Loucy (cell line): ENCODE results near the gene FGD1.
"Not testable (repeated sequence)": the region's sequence is repeated elsewhere in the genome, so short reads cannot be mapped to it uniquely, and the experiment has no call there.

ENCODE experiments used
- H2AFZ ChIP-seq: fragments of 200-600 bp; sonication (generic); 2 replicates; pipeline ENCODE4 v1.6.0; 2016; ENCODE audit warnings: antibody characterized with exemption, mild to moderate bottlenecking, low read length, moderate library complexity
- H3F3A ChIP-seq: fragments of 200-600 bp; 2 replicates; pipeline ENCODE4 v1.6.0; 2016; ENCODE audit warnings: antibody characterized with exemption, low read depth, mild to moderate bottlenecking
- H3K27me3 ChIP-seq: fragments of 200-600 bp; sonication (generic); 2 replicates; pipeline ENCODE4 v1.6.1; 2014; ENCODE audit warnings: low read length, mild to moderate bottlenecking; ENCODE audit not compliant: insufficient read depth, poor library complexity, severe bottlenecking
- H3K36me3 ChIP-seq: fragments of 200-600 bp; sonication (generic); 2 replicates; pipeline ENCODE4 v1.6.1; 2016; ENCODE audit warnings: low read length; ENCODE audit not compliant: insufficient read depth
- H3K4me1 ChIP-seq: fragments of 200-600 bp; sonication (generic); 2 replicates; pipeline ENCODE4 v1.5.1; 2014; ENCODE audit warnings: low read length, mild to moderate bottlenecking; ENCODE audit not compliant: insufficient read depth, poor library complexity, severe bottlenecking
- H3K4me2 ChIP-seq: fragments of 200-600 bp; sonication (generic); 2 replicates; pipeline ENCODE4 v1.6.0; 2014; ENCODE audit warnings: antibody characterized with exemption, low read length, low read depth, mild to moderate bottlenecking; ENCODE audit not compliant: poor library complexity, severe bottlenecking
- H3K4me3 ChIP-seq: fragments of 200-600 bp; sonication (generic); 2 replicates; pipeline ENCODE4 v1.5.1; 2014; ENCODE audit warnings: low read length, mild to moderate bottlenecking, mixed read lengths; ENCODE audit not compliant: poor library complexity, severe bottlenecking
- H3K79me2 ChIP-seq: fragments of 200-600 bp; sonication (generic); 2 replicates; pipeline ENCODE4 v1.6.1; 2014; ENCODE audit warnings: low read length; ENCODE audit not compliant: insufficient read depth
- H3K9ac ChIP-seq: fragments of 200-600 bp; sonication (generic); 2 replicates; pipeline ENCODE4 v1.6.0; 2014; ENCODE audit warnings: mild to moderate bottlenecking, low read depth, low read length, moderate library complexity; ENCODE audit not compliant: poor library complexity, severe bottlenecking
- H3K9me2 ChIP-seq: fragments of 200-600 bp; sonication (generic); replicated peaks from 2 replicates; pipeline ENCODE4 v1.6.1; 2016; ENCODE audit warnings: low read depth, low read length, mixed read lengths
- H3K9me3 ChIP-seq: fragments of 200-600 bp; sonication (generic); 2 replicates; pipeline ENCODE4 v1.6.1; 2014; ENCODE audit warnings: mild to moderate bottlenecking, antibody characterized with exemption, low read length, low read depth; ENCODE audit not compliant: insufficient read depth
- H4K20me1 ChIP-seq: fragments of 200-600 bp; sonication (generic); 2 replicates; pipeline ENCODE4 v1.6.0; 2014; ENCODE audit warnings: antibody characterized with exemption, low read length, mild to moderate bottlenecking; ENCODE audit not compliant: insufficient read depth, poor library complexity, severe bottlenecking
- EZH2phosphoT487 ChIP-seq: fragments of 200-600 bp; IDR thresholded peaks from 2 replicates; pipeline ENCODE4 v1.6.1; 2018; ENCODE audit warnings: antibody characterized with exemption, mild to moderate bottlenecking, moderate library complexity, borderline replicate concordance
- TF ChIP-seq, protein P1 (sequence below): fragments of 200-600 bp; sonication (generic); conservative IDR thresholded peaks from 2 replicates; pipeline ENCODE4 v1.5.1; 2014; ENCODE audit warnings: mild to moderate bottlenecking, antibody characterized with exemption, low read length

The FGD1 gene

DNA sequence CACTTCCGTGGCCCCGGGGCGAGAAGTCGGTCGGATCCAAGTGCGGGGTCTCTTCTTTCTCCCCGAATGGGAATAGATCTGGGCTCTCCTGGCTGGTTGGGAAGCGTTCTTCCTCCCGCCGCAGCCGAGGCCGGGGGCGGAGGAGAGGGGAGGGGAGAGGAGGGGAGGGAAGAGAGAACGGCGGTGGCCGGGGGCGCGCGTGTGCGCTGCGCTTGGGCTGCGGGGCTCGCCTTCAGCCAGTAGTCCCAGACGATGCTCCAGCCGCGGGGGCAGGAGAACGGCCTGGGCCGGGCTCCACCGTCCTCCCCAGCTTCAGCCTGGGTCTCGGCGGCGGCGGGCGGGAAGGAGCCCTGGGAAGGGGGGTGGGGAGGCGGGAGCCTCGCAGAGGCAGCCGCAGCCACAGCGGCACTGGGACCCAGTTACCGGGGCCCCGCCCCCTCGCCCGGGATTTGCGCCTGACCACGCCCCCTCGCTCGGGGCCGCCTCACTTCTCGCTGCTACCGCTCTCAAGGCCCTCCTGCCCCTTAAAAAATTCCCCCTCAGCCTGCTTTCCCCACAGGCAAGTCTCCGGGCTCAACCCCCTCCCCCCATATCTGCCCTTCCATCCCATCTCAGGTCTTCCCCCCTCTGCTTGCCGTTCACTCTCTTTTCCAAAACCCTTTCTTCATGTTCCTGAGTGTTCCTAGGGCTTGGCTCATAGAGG lies at the start of gene FGD1:
Gene FGD1 (minus strand): TSS at position 421 of the 703 bp plus-strand sequence. CDS start 802 bp downstream, outside the sequence.
- Histone ChIP-seq H3K9me3 (no peaks in the 10 kb centered on the region), H3K79me2 (no peaks in the 10 kb centered on the region), H3F3A (no peaks in the 10 kb centered on the region), H3K4me2 (peak within 1 kb of the TSS; percentile 68), H3K36me3 (no peaks in the 10 kb centered on the region), H3K9ac (no peak within 1 kb of the TSS), H3K9me2 (no peaks in the 10 kb centered on the region), H3K27me3 (peaks cover 8% of the 10 kb centered on the region), H2AFZ (peak within 1 kb of the TSS; percentile 73; the same call in 1 of the 2 replicates), H4K20me1 (no peaks in the 10 kb centered on the region), H3K4me1 (no peaks in the 10 kb centered on the region), H3K4me3 (peak within 1 kb of the TSS; percentile 70)
- TF ChIP-seq, protein P1, sequence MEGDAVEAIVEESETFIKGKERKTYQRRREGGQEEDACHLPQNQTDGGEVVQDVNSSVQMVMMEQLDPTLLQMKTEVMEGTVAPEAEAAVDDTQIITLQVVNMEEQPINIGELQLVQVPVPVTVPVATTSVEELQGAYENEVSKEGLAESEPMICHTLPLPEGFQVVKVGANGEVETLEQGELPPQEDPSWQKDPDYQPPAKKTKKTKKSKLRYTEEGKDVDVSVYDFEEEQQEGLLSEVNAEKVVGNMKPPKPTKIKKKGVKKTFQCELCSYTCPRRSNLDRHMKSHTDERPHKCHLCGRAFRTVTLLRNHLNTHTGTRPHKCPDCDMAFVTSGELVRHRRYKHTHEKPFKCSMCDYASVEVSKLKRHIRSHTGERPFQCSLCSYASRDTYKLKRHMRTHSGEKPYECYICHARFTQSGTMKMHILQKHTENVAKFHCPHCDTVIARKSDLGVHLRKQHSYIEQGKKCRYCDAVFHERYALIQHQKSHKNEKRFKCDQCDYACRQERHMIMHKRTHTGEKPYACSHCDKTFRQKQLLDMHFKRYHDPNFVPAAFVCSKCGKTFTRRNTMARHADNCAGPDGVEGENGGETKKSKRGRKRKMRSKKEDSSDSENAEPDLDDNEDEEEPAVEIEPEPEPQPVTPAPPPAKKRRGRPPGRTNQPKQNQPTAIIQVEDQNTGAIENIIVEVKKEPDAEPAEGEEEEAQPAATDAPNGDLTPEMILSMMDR: no peak
- TF ChIP-seq EZH2phosphoT487: no peak

DNA sequence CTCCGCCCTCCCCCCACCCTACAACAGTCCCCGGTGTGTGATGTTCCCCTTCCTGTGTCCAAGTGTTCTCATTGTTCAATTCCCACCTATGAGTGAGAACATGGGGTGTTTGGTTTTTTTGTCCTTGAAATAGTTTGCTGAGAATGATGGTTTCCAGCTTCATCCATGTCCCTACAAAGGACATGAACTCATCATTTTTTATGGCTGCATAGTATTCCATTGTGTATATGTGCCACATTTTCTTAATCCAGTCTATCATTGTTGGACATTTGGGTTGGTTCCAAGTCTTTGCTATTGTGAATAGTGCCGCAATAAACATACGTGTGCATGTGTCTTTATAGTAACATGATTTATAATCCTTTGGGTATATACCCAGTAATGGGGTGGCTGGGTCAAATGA lies 46.2 kb upstream of the FGD1 start:
- not testable (repeated sequence) for H3K79me2 ChIP-seq, H3K4me1 ChIP-seq, H2AFZ ChIP-seq, H3K9me3 ChIP-seq, H3K9me2 ChIP-seq, H3F3A ChIP-seq, H3K4me3 ChIP-seq, H4K20me1 ChIP-seq, H3K27me3 ChIP-seq, H3K9ac ChIP-seq, H3K4me2 ChIP-seq
- peaks cover 54% of the 10 kb centered on the region for H3K36me3 ChIP-seq

DNA sequence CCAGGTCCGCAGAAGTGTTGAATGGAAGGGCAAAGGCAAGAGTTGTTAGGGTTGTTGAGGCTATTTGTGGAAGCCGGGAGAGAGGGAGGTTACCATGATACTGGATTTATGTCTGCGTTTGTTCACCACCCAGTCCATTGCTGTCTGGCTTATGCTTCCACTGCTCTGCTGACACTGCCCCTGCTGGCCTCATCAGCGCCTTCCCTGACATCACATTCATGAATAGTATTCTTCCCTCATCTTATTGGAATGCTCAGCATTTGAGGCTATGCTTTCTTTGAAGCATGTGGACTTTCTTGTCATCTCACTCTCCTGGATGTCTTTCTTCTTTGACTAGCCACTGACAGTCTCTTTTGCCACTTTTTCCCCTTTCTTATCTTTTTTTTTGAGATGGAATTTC lies 44.3 kb upstream of the FGD1 start:
- Histone ChIP-seq H3K9me2 (no peaks in the 10 kb centered on the region), H3K9ac (no peak overlapping the region), H3F3A (no peaks in the 10 kb centered on the region), H4K20me1 (no peaks in the 10 kb centered on the region), H3K4me3 (no peak overlapping the region), H3K79me2 (peaks cover 12% of the 10 kb centered on the region; the same call in 1 of the 2 replicates), H3K9me3 (no peaks in the 10 kb centered on the region), H2AFZ (no peak overlapping the region), H3K27me3 (no peaks in the 10 kb centered on the region), H3K4me2 (no peak overlapping the region), H3K36me3 (peaks cover 44% of the 10 kb centered on the region), H3K4me1 (no peaks in the 10 kb centered on the region)
- TF ChIP-seq EZH2phosphoT487: no peak
- TF ChIP-seq, protein P1: no peak

DNA sequence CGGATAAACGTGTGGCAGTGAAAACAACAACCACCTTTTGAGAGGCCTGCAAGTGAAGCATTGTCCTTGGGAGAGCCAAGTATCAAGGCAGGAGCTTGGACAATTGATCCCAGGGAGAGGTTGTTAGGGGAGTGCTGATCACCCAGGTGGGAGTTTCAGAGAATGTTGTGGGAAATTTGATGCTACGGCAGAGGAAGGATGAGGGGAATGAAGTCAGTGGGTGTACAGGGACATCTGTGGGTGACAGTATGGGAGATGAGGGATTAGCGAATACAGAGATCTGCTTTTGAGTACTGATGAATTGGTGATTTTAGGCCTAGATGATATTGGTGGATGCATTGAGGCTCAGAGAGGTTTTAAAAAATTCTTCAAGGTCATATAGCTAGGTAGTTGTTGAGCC lies 38.2 kb upstream of the FGD1 start:
- TF ChIP-seq, protein P1: no peak
- no peak for TF ChIP-seq EZH2phosphoT487
- H4K20me1 ChIP-seq: peaks cover 4% of the 10 kb centered on the region
- H3K9ac ChIP-seq: peak overlapping the region; percentile 27
- no peaks in the 10 kb centered on the region for H3K9me2 ChIP-seq
- H3K9me3 ChIP-seq: no peaks in the 10 kb centered on the region
- no peak overlapping the region for H2AFZ ChIP-seq
- no peaks in the 10 kb centered on the region for H3K27me3 ChIP-seq
- H3F3A ChIP-seq: no peaks in the 10 kb centered on the region
- peaks cover 58% of the 10 kb centered on the region for H3K79me2 ChIP-seq
- H3K4me2 ChIP-seq: peak overlapping the region; percentile 66
- H3K4me1 ChIP-seq: peaks cover 8% of the 10 kb centered on the region
- peaks cover 7% of the 10 kb centered on the region; the same call in 1 of the 2 replicates for H3K36me3 ChIP-seq
- peak overlapping the region; percentile 43 for H3K4me3 ChIP-seq
